H1 (cell line): ENCODE measurements around the gene MTFR1L. TPM values are rescaled to one million over a fixed set of nuclear protein-coding genes. Genes with fewer than 3 reads are reported as not detected.

Experiments
- CREB1 ChIP-seq: IDR thresholded peaks from 2 replicates; pipeline ENCODE4 v1.6.1; 2012; ENCODE audit warnings: inconsistent platforms
- SP2 ChIP-seq: IDR thresholded peaks from 2 replicates; pipeline ENCODE4 v1.6.1; 2012; ENCODE audit warnings: mild to moderate bottlenecking, low read length, inconsistent platforms
- polyA plus RNA-seq, 7 experiments: library from polyadenylated mRNA; depleted of rRNA in 3 of 7; stranded (reverse) in 5 of 7; unstranded in 2 of 7; fragments of >200 nt in 5 of 7; fragments of 200-250 nt in 2 of 7; gene quantifications; 1 replicate in 5 of 7; 2 replicates in 1 of 7; 4 replicates in 1 of 7; pipeline versions ENCODE4 v1.2.1 to v1.2.3, GENCODE V29; 2011 to 2013; ENCODE audit warnings: missing spikeins in 2 of 7, mixed read lengths in 2 of 7
- total RNA-seq: library from RNA; stranded (reverse); fragmentation: NEBNext Ultra II Directional; extraction: Animal tissue kit (Norgen Biotek cat#: 25700); gene quantifications from 2 replicates; pipeline ENCODE4 v1.2.1, GENCODE V29; 2021

Gene MTFR1L
- total and polyA plus RNA-seq, 2 of the 8 experiments (the other 6 are each of a cell fraction or from before 2014, with no cell fraction given) = 20.8 to 23.1 TPM

DNA sequence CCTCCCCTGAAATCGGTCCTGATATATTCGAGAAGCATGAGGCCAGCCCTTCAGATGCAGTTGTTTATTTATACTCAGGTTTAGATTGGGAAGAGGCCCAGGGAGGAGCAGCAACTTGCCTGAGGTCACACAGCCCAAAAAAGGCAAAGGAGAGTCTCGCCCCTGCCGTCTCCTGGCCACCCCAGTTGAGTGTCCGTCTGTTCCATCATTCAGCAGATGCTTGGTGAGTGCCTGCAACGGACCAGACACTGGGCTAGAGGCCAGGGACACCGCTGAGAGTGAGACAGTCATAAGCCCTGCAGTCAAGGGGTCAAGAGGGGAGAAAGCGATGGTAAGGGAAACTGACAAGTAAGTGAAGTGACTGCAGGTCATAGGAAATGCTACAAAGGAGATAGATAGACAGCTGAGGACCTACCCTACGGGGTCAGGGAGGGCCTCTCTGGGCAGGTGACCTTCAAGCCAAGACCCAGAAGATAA is 35.1 kb upstream of the MTFR1L start (continued):
- TF ChIP-seq CREB1 (no peak), SP2 (no peak)
